Transverse colon (tissue), 4 donors: ENCODE measurements around the gene GEMIN5. TPM values are rescaled to one million over a fixed set of nuclear protein-coding genes. Genes with fewer than 3 reads are reported as not detected.

Experiments used
- DNase-seq: peaks from one replicate; pipeline ENCODE4 v3.0.0-alpha.2; 2019
- H3K27ac ChIP-seq, 4 donors: fragments of 200-600 bp; sonication (generic); 2 replicates each; pipeline ENCODE4 v1.5.1; 2016 to 2018; ENCODE audit warnings: inconsistent platforms in 4 of 4
- H3K27me3 ChIP-seq: fragments of 200-600 bp; sonication (generic); 2 replicates; pipeline ENCODE4 v1.5.1; 2017; ENCODE audit warnings: inconsistent platforms
- H3K36me3 ChIP-seq, 4 donors: fragments of 200-600 bp; sonication (generic); 2 replicates each; pipeline ENCODE4 v1.5.1; 2017 to 2019; ENCODE audit warnings: inconsistent platforms in 4 of 4
- H3K4me1 ChIP-seq, 4 donors: fragments of 200-600 bp; sonication (generic); 2 replicates each; pipeline ENCODE4 v1.5.1; 2017 to 2020; ENCODE audit warnings: inconsistent platforms in 4 of 4
- H3K4me3 ChIP-seq, 4 donors: fragments of 200-600 bp; sonication (generic); 1 replicate in 1 of 4; 2 replicates in 3 of 4; pipeline versions ENCODE4 v1.5.1 to v1.6.1; 2017 to 2019; ENCODE audit warnings: inconsistent platforms in 4 of 4
- H3K9me3 ChIP-seq, 2 donors: fragments of 200-600 bp; sonication (generic); 2 replicates each; pipeline ENCODE4 v1.5.1; 2017 to 2019; ENCODE audit warnings: inconsistent platforms in 2 of 2
- CTCF ChIP-seq, 5 experiments: fragments of 200-600 bp in 3 of 5; fragments of 450-650 bp in 2 of 5; sonication (generic) in 3 of 5; IDR thresholded peaks; 1 replicate in 2 of 5; 2 replicates in 3 of 5; pipeline ENCODE4 v1.5.1; 2016 to 2017; ENCODE audit warnings: antibody characterized with exemption in 5 of 5, inconsistent platforms in 3 of 5, mild to moderate bottlenecking in 2 of 5, moderate library complexity in 1 of 5
- EP300 ChIP-seq: sonication (generic); formaldehyde crosslinking; IDR thresholded peaks from one replicate; pipeline ENCODE4 v1.6.1; 2017; ENCODE audit warnings: antibody characterized with exemption, low read depth
- POLR2A ChIP-seq: fragments of 450-650 bp; IDR thresholded peaks from one replicate; pipeline ENCODE4 v1.6.1; 2016; ENCODE audit warnings: antibody characterized with exemption, mild to moderate bottlenecking, moderate library complexity
- POLR2AphosphoS5 ChIP-seq, 3 donors: sonication (generic); formaldehyde crosslinking; IDR thresholded peaks; one replicate each; pipeline ENCODE4 v1.6.1; 2016; ENCODE audit warnings: antibody characterized with exemption in 3 of 3
- WGBS, 2 donors: methylation state at CpG; one replicate each; pipeline ENCODE4 v1.1.5; 2018; ENCODE audit warnings: low coverage in 1 of 2; 5-methylcytosine and 5-hydroxymethylcytosine counted together
- in situ Hi-C, 4 donors: fragments of 200-750 bp; cut with MboI; loops; one replicate each; pipeline versions ENCODE4 v1.15.0 to v1.15.1; 2017; ENCODE audit warnings: low sequenced_read_pairs in 3 of 4, low pct_ligation_motif_present in 1 of 4, low pct_unique_long_range_greater_than_20kb in 1 of 4
- intact Hi-C: fragments of 100-400 bp; cut with DNase I; formaldehyde crosslinking; loops from one replicate; pipeline ENCODE4 v1.15.1; 2023; ENCODE audit warnings: low total_unique reads
- total RNA-seq, 4 donors: library from RNA; depleted of rRNA; stranded (reverse); fragments of >200 nt; gene quantifications; one replicate each; pipeline ENCODE4 v1.1.0, GENCODE V29; 2016

The GEMIN5 gene
- total RNA-seq, 4 donors from 2014 or later = 3.4 to 39.4 (median 7.3) TPM

GRCh38 chr5:154937186-154937717 lies 759 bp downstream of the GEMIN5 start:
- intact Hi-C loops = no loop called here

GRCh38 chr5:154934881-154935280 lies 3.1 kb downstream of the GEMIN5 start:
- Histone ChIP-seq H3K4me3 (no peak overlapping the region), H3K4me1 (peaks cover 6 to 17% (median 13%) of the 10 kb centered on the region in 4 donors), H3K27me3 (no peaks in the 10 kb centered on the region), H3K27ac (no peak overlapping the region), H3K9me3 (no peaks in the 10 kb centered on the region), H3K36me3 (peaks cover 0 to 23% (median 0%) of the 10 kb centered on the region in 4 donors)
- intact Hi-C loops = no loop called here
- no peak for TF ChIP-seq POLR2A
- TF ChIP-seq EP300 = no peak
- TF ChIP-seq POLR2AphosphoS5 (IDR thresholded peaks at IDR 0.05) = no peak
- no peak for TF ChIP-seq CTCF (IDR thresholded peaks at IDR 0.05)
- DNase-seq = no peak
- in situ Hi-C loops = no loop called here

More at GRCh38 chr5:154937186-154937717, 759 bp downstream of the GEMIN5 start:
- H3K36me3 ChIP-seq = peaks cover 0 to 8% (median 0%) of the 10 kb centered on the region in 4 donors
- no peaks in the 10 kb centered on the region for H3K27me3 ChIP-seq
- H3K4me3 ChIP-seq = peak overlapping the region; percentile 71 to 85 (median 73)
- in situ Hi-C loops = no loop called here
- 0 to 16% methylated on average over 2 to 11 of the region's 11 CpGs for WGBS, 2 donors
- H3K4me1 ChIP-seq = peaks cover 6 to 31% (median 25%) of the 10 kb centered on the region in 4 donors
- TF ChIP-seq CTCF (IDR thresholded peaks at IDR 0.05) = no peak
- no peak for TF ChIP-seq EP300
- TF ChIP-seq POLR2AphosphoS5 (IDR thresholded peaks at IDR 0.05) = no peak
- no peak for TF ChIP-seq POLR2A
- DNase-seq = no peak
- H3K9me3 ChIP-seq = no peaks in the 10 kb centered on the region
- H3K27ac ChIP-seq = peak overlapping the region; percentile 65 to 86 (median 80)

- 84 to 88% methylated on average over 1 to 3 of the region's 3 CpGs for WGBS, 2 donors
- DNase-seq = no peak
- Histone ChIP-seq H3K27ac (no peak overlapping the region), H3K4me1 (peaks cover 6 to 15% (median 13%) of the 10 kb centered on the region in 4 donors), H3K4me3 (no peak overlapping the region), H3K27me3 (no peaks in the 10 kb centered on the region), H3K36me3 (peaks cover 0 to 23% (median 0%) of the 10 kb centered on the region in 4 donors), H3K9me3 (no peaks in the 10 kb centered on the region)
- in situ Hi-C loops (no loop called here), intact Hi-C loops (no loop called here)
- no peak for TF ChIP-seq POLR2AphosphoS5 (IDR thresholded peaks at IDR 0.05)
- TF ChIP-seq EP300 = no peak
- TF ChIP-seq POLR2A = no peak
Measured at GRCh38 chr5:154933537-154933936, 4.5 kb downstream of the GEMIN5 start.

GRCh38 chr5:154923441-154924430 lies 14.3 kb downstream of the GEMIN5 start:
- H3K36me3 ChIP-seq = peaks cover 0 to 64% (median 30%) of the 10 kb centered on the region in 4 donors
- WGBS, 2 donors = 76 to 89% methylated on average over 6 to 7 of the region's 7 CpGs

More at GRCh38 chr5:154923441-154924430, 14.3 kb downstream of the GEMIN5 start:
- H3K4me1 ChIP-seq = no peaks in the 10 kb centered on the region
- no peaks in the 10 kb centered on the region for H3K27me3 ChIP-seq
- H3K4me3 ChIP-seq = no peak overlapping the region
- TF ChIP-seq EP300 (no peak), POLR2AphosphoS5 (IDR thresholded peaks at IDR 0.05) (no peak), CTCF (IDR thresholded peaks at IDR 0.05) (no peak), POLR2A (no peak)
- in situ Hi-C loops (no loop called here), intact Hi-C loops (no loop called here)
- H3K9me3 ChIP-seq = no peaks in the 10 kb centered on the region
- DNase-seq = no peak
- no peak overlapping the region for H3K27ac ChIP-seq
